ENCODE results near the gene CCDC180. TPM values are rescaled to one million over a fixed set of nuclear protein-coding genes. Genes with fewer than 3 reads are reported as not detected.

CCDC180 gene
- total RNA-seq, 1 donor from 2014 or later: 2.4 TPM

GRCh38 chr9:97304586-97304985 is 2.9 kb upstream of the CCDC180 start:
- TF ChIP-seq CTCF (IDR thresholded peaks at IDR 0.05; ENCODE audit: borderline replicate concordance): no peak
- no peak for DNase-seq
- Histone ChIP-seq H3K9me3 (replicated peaks) (no peaks in the 10 kb centered on the region), H3K4me3 (no peak overlapping the region), H3K27me3 (ENCODE audit: low read depth) (peaks cover 6% of the 10 kb centered on the region), H3K36me3 (peaks cover 7% of the 10 kb centered on the region), H3K27ac (replicated peaks) (no peak overlapping the region), H3K4me1 (peaks cover 14% of the 10 kb centered on the region)
- intact Hi-C loops (cut with micrococcal nuclease): no loop called here

GRCh38 chr9:97305501-97306298 is 1.8 kb upstream of the CCDC180 start:
- Histone ChIP-seq H3K4me1 (peaks cover 14% of the 10 kb centered on the region), H3K27me3 (ENCODE audit: low read depth) (peaks cover 6% of the 10 kb centered on the region), H3K27ac (replicated peaks) (no peak overlapping the region), H3K36me3 (peaks cover 11% of the 10 kb centered on the region), H3K4me3 (no peak overlapping the region), H3K9me3 (replicated peaks) (no peaks in the 10 kb centered on the region)
- TF ChIP-seq CTCF (IDR thresholded peaks at IDR 0.05; ENCODE audit: borderline replicate concordance): no peak
- intact Hi-C loops (cut with micrococcal nuclease): no loop called here
- DNase-seq: no peak

GRCh38 chr9:97307091-97307490 is 368 bp upstream of the CCDC180 start:
- peaks cover 6% of the 10 kb centered on the region for H3K27me3 ChIP-seq (ENCODE audit: low read depth)
- H3K4me3 ChIP-seq: peak overlapping the region; percentile 43
- DNase-seq: peak; percentile 57
- H3K36me3 ChIP-seq: peaks cover 21% of the 10 kb centered on the region
- intact Hi-C loops (cut with micrococcal nuclease): no loop called here
- no peak overlapping the region for H3K27ac ChIP-seq (replicated peaks)
- no peak for TF ChIP-seq CTCF (IDR thresholded peaks at IDR 0.05; ENCODE audit: borderline replicate concordance)
- peaks cover 14% of the 10 kb centered on the region for H3K4me1 ChIP-seq
- H3K9me3 ChIP-seq (replicated peaks): no peaks in the 10 kb centered on the region

GRCh38 chr9:97309260-97309659 is 1.8 kb downstream of the CCDC180 start:
- no peak for DNase-seq
- peaks cover 14% of the 10 kb centered on the region for H3K4me1 ChIP-seq
- intact Hi-C loops (cut with micrococcal nuclease): no loop called here
- no peak overlapping the region for H3K27ac ChIP-seq (replicated peaks)
- no peaks in the 10 kb centered on the region for H3K9me3 ChIP-seq (replicated peaks)
- peaks cover 42% of the 10 kb centered on the region for H3K36me3 ChIP-seq
- peaks cover 6% of the 10 kb centered on the region for H3K27me3 ChIP-seq (ENCODE audit: low read depth)
- no peak overlapping the region for H3K4me3 ChIP-seq
- TF ChIP-seq CTCF (IDR thresholded peaks at IDR 0.05; ENCODE audit: borderline replicate concordance): no peak

- DNase-seq: no peak
- Histone ChIP-seq H3K9me3 (replicated peaks) (no peaks in the 10 kb centered on the region), H3K36me3 (peaks cover 49% of the 10 kb centered on the region), H3K4me1 (peaks cover 14% of the 10 kb centered on the region), H3K4me3 (no peak overlapping the region), H3K27me3 (ENCODE audit: low read depth) (peaks cover 6% of the 10 kb centered on the region), H3K27ac (replicated peaks) (no peak overlapping the region)
- intact Hi-C loops (cut with micrococcal nuclease): no loop called here
- no peak for TF ChIP-seq CTCF (IDR thresholded peaks at IDR 0.05; ENCODE audit: borderline replicate concordance)
Observed at GRCh38 chr9:97310023-97310422, 2.6 kb downstream of the CCDC180 start.

All from left ventricle myocardium inferior (tissue), 1 donor.